ENCODE results near the gene RAB24. TPM values are rescaled to one million over a fixed set of nuclear protein-coding genes. Genes with fewer than 3 reads are reported as not detected.
A peak's percentile ranks its signal among the peaks of the same experiment; 100 is the strongest.

RAB24 gene
- polyA plus RNA-seq, 1 experiment: 54.7 TPM

- POLR2A ChIA-PET: no interaction called here
- DNase-seq (ENCODE audit: low read depth): no peak
- CTCF ChIA-PET: interaction anchor here (1.0 to 6.8 kb wide), 13 partner anchors 8 to 239 kb away, joined by 3 to 38 read pairs (median 7); partner anchors contain the start of gene GRK6
- no peak for TF ChIP-seq CTCF (IDR thresholded peaks at IDR 0.05; ENCODE audit: insufficient read depth, low read depth, low read length)
- H3K36me3 ChIP-seq (ENCODE audit: control insufficient read depth, insufficient read depth, low read length): peaks cover 6% of the 10 kb centered on the region
- peak overlapping the region; percentile 66 for H3K4me3 ChIP-seq (ENCODE audit: low read depth, low read length)
- H3K27me3 ChIP-seq (ENCODE audit: control insufficient read depth, insufficient read depth, low read length): no peaks in the 10 kb centered on the region
Observed at GRCh38 chr5:177310757-177311391, 7.4 kb upstream of the RAB24 start.

GRCh38 chr5:177310332-177310731 lies 6.8 kb upstream of the RAB24 start:
- Histone ChIP-seq H3K36me3 (ENCODE audit: control insufficient read depth, insufficient read depth, low read length) (peaks cover 11% of the 10 kb centered on the region), H3K27me3 (ENCODE audit: control insufficient read depth, insufficient read depth, low read length) (no peaks in the 10 kb centered on the region), H3K4me3 (ENCODE audit: low read depth, low read length) (no peak overlapping the region)
- ChIA-PET POLR2A (interaction anchor here (1.0 kb wide), 1 partner anchor 187 kb away, joined by 3 read pairs; the partner anchor contains the start of gene PDLIM7), CTCF (interaction anchor here (0.6 to 6.8 kb wide), 35 partner anchors 9 to 238 kb away, joined by 3 to 38 read pairs (median 5); partner anchors contain the start of genes FGFR4 and GRK6)
- DNase-seq (ENCODE audit: low read depth): no peak
- no peak for TF ChIP-seq CTCF (IDR thresholded peaks at IDR 0.05; ENCODE audit: insufficient read depth, low read depth, low read length)

GRCh38 chr5:177309351-177310191 lies 6.1 kb upstream of the RAB24 start:
- CTCF ChIA-PET: interaction anchor here (0.6 to 6.8 kb wide), 40 partner anchors 8 to 237 kb away, joined by 3 to 38 read pairs (median 4); partner anchors contain the start of genes FGFR4, GRK6 and PDLIM7
- H3K4me3 ChIP-seq (ENCODE audit: low read depth, low read length): no peak overlapping the region
- peak; percentile 91 for TF ChIP-seq CTCF (IDR thresholded peaks at IDR 0.05; ENCODE audit: insufficient read depth, low read depth, low read length)
- no peak for DNase-seq (ENCODE audit: low read depth)
- POLR2A ChIA-PET: interaction anchor here (0.6 to 1.0 kb wide), 2 partner anchors 184 to 188 kb away, joined by 3 to 23 read pairs; partner anchors contain the start of gene PDLIM7
- H3K27me3 ChIP-seq (ENCODE audit: control insufficient read depth, insufficient read depth, low read length): no peaks in the 10 kb centered on the region
- peaks cover 12% of the 10 kb centered on the region for H3K36me3 ChIP-seq (ENCODE audit: control insufficient read depth, insufficient read depth, low read length)

GRCh38 chr5:177308740-177309139 lies 5.2 kb upstream of the RAB24 start:
- H3K36me3 ChIP-seq (ENCODE audit: control insufficient read depth, insufficient read depth, low read length): peaks cover 12% of the 10 kb centered on the region
- ChIA-PET CTCF (interaction anchor here (1.1 to 6.8 kb wide), 19 partner anchors 10 to 237 kb away, joined by 3 to 38 read pairs (median 6); partner anchors contain the start of gene FGFR4), POLR2A (no interaction called here)
- H3K4me3 ChIP-seq (ENCODE audit: low read depth, low read length): no peak overlapping the region
- H3K27me3 ChIP-seq (ENCODE audit: control insufficient read depth, insufficient read depth, low read length): no peaks in the 10 kb centered on the region
- no peak for DNase-seq (ENCODE audit: low read depth)
- TF ChIP-seq CTCF (IDR thresholded peaks at IDR 0.05; ENCODE audit: insufficient read depth, low read depth, low read length): no peak
